Measurements from ENCODE around the gene VIPR2.

- TF ChIP-seq POLR2A (IDR thresholded peaks at IDR 0.05): no peak
- TF ChIP-seq CTCF (IDR thresholded peaks at IDR 0.05): no peak
- no peak for TF ChIP-seq EP300 (IDR thresholded peaks at IDR 0.05)
- TF ChIP-seq POLR2AphosphoS5 (IDR thresholded peaks at IDR 0.05): no peak
These were observed 50.5 kb downstream of the VIPR2 start for GRCh38 chr7:159094023-159094740.

Measured in suprapubic skin (tissue), 4 donors.